Kidney epithelial cell (primary cell): ENCODE measurements around the gene TTC9B. TPM values are rescaled to one million over a fixed set of nuclear protein-coding genes. Genes with fewer than 3 reads are reported as not detected.
"Not testable (repeated sequence)": the region's sequence is repeated elsewhere in the genome, so short reads cannot be mapped to it uniquely, and the experiment has no call there.

Experiments used
- DNase-seq: peaks from one replicate; pipeline ENCODE4 v3.0.0-alpha.2; 2010; ENCODE audit warnings: low read depth
- H3K27me3 ChIP-seq: 2 replicates; pipeline ENCODE4 v1.6.0; 2011; ENCODE audit warnings: low read length; ENCODE audit not compliant: control insufficient read depth, insufficient read depth
- H3K36me3 ChIP-seq: 2 replicates; pipeline ENCODE4 v1.5.1; 2011; ENCODE audit warnings: low read length; ENCODE audit not compliant: control insufficient read depth, insufficient read depth
- H3K4me3 ChIP-seq: 2 replicates; pipeline ENCODE4 v1.5.1; 2011; ENCODE audit warnings: low read depth, mild to moderate bottlenecking, control low read depth, low read length
- CTCF ChIP-seq: IDR thresholded peaks from 2 replicates; pipeline ENCODE4 v1.5.1; 2011; ENCODE audit warnings: mild to moderate bottlenecking, moderate library complexity, low read length, control low read depth, inconsistent platforms; ENCODE audit not compliant: insufficient read depth, poor library complexity, severe bottlenecking
- total RNA-seq: library from RNA; depleted of rRNA; stranded (reverse); fragments of >200 nt; gene quantifications from 2 replicates; pipeline ENCODE4 v1.2.3, GENCODE V29; 2015

The TTC9B gene
- total RNA-seq, 1 donor from 2014 or later: not detected

- no peak for DNase-seq
- TF ChIP-seq CTCF: no peak
- H3K4me3 ChIP-seq: no peak overlapping the region
- no peaks in the 10 kb centered on the region for H3K36me3 ChIP-seq
- peaks cover 51% of the 10 kb centered on the region for H3K27me3 ChIP-seq
Measured at GRCh38 chr19:40220674-40221073, 2.5 kb upstream of the TTC9B start.

- H3K4me3 ChIP-seq: no peak overlapping the region
- no peak for TF ChIP-seq CTCF
- DNase-seq: peak; percentile 48
- H3K27me3 ChIP-seq: peaks cover 45% of the 10 kb centered on the region
- no peaks in the 10 kb centered on the region for H3K36me3 ChIP-seq
Measured at GRCh38 chr19:40219721-40220276, 1.6 kb upstream of the TTC9B start.

GRCh38 chr19:40219029-40219428 is 845 bp upstream of the TTC9B start:
- H3K27me3 ChIP-seq: peaks cover 38% of the 10 kb centered on the region
- H3K36me3 ChIP-seq, H3K4me3 ChIP-seq, DNase-seq: not testable (repeated sequence)

GRCh38 chr19:40217027-40217810 is 965 bp downstream of the TTC9B start:
- peaks cover 28% of the 10 kb centered on the region for H3K27me3 ChIP-seq
- no peak for DNase-seq
- TF ChIP-seq CTCF: peak; percentile 53
- no peaks in the 10 kb centered on the region for H3K36me3 ChIP-seq
- H3K4me3 ChIP-seq: no peak overlapping the region

- Histone ChIP-seq H3K4me3 (no peak overlapping the region), H3K36me3 (no peaks in the 10 kb centered on the region), H3K27me3 (peaks cover 28% of the 10 kb centered on the region)
- TF ChIP-seq CTCF: no peak
- DNase-seq: no peak
Measured at GRCh38 chr19:40216777-40217026, 1.5 kb downstream of the TTC9B start.

- Histone ChIP-seq H3K4me3 (no peak overlapping the region), H3K27me3 (peaks cover 28% of the 10 kb centered on the region), H3K36me3 (no peaks in the 10 kb centered on the region)
- no peak for DNase-seq
- no peak for TF ChIP-seq CTCF
Measured at GRCh38 chr19:40216013-40216776, 2.0 kb downstream of the TTC9B start.
